ENCODE measurements around the gene PRPS1L1. TPM values are rescaled to one million over a fixed set of nuclear protein-coding genes. Genes with fewer than 3 reads are reported as not detected.

The PRPS1L1 gene
- not detected for total RNA-seq
- polyA plus RNA-seq = not detected

DNA sequence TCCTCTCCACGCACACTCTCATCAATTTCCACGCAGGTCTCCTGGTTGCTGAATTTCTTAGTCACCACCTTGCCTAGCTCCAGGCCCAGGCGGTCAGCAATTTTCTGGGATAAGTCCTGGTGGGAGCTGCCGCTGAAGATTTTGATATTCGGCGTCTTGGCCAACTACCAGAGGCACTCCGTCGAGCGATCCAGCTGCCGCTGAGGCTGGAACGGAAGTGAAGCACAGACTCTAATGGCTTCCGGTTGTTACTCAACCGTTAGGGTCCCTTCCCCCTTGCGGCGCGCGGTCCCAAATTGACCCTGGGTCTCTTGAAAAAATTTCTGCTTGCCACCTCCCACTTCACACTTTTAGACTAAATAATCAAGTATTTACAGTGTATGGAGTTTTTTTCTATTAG is at the start of gene PRPS1L1:
TSS of gene PRPS1L1 (minus strand) at position 219 of the 400 bp plus-strand sequence.
- no peaks in the 10 kb centered on the region for H3K4me1 Mint-ChIP-seq
- H3K27me3 Mint-ChIP-seq = peaks cover 11% of the 10 kb centered on the region
- H3K4me3 Mint-ChIP-seq = no peak within 1 kb of the TSS
- Histone ChIP-seq H3K36me3 (ENCODE audit: control insufficient read depth, insufficient read depth, low read length) (no peaks in the 10 kb centered on the region), H3K27ac (ENCODE audit: insufficient read depth, low read length, poor library complexity, severe bottlenecking) (no peak within 1 kb of the TSS), H3K27me3 (ENCODE audit: control insufficient read depth, insufficient read depth, low read length) (peaks cover 2% of the 10 kb centered on the region), H3K4me1 (ENCODE audit: control insufficient read depth, insufficient read depth, low read length, poor library complexity, severe bottlenecking) (no peaks in the 10 kb centered on the region), H3K9me3 (ENCODE audit: control insufficient read depth in 2 of 2, low read length in 2 of 2) (no peaks in the 10 kb centered on the region), H3K4me3 (ENCODE audit: low read depth, low read length) (no peak within 1 kb of the TSS)
- H3K36me3 Mint-ChIP-seq = no peaks in the 10 kb centered on the region
- peak within 1 kb of the TSS in 1 of 3 donors; percentile 18 for H3K27ac Mint-ChIP-seq
- H3K9me3 Mint-ChIP-seq = peaks cover 0 to 2% (median 0%) of the 10 kb centered on the region in 7 donors
- DNase-seq = no peak
- no peak for ATAC-seq (ENCODE audit: low read depth in 2 of 2)

DNA sequence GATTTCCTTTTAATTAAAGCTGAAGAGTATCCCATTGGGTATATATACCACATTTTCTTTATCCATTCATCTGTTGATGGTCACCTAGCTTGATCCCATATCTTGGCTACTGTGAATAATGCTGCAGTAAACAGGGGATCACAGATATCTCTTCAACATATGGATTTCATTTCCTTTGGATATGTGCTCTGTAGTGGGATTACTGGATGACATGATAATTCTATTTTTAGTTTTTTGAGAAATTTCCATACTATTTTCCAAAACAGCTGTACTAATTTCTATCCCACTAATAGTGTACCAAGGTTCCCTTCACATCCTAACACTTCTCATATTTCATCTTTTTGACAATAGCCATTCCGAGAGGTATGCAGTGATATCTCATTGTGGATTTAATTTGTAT is 48.8 kb upstream of the PRPS1L1 start:
- H3K4me1 Mint-ChIP-seq = no peaks in the 10 kb centered on the region
- no peak overlapping the region for H3K27ac Mint-ChIP-seq
- peaks cover 0 to 11% (median 3%) of the 10 kb centered on the region in 7 donors for H3K9me3 Mint-ChIP-seq
- peaks cover 18% of the 10 kb centered on the region for H3K27me3 Mint-ChIP-seq
- Histone ChIP-seq H3K27ac (ENCODE audit: insufficient read depth, low read length, poor library complexity, severe bottlenecking) (no peak overlapping the region), H3K36me3 (ENCODE audit: control insufficient read depth, insufficient read depth, low read length) (no peaks in the 10 kb centered on the region), H3K27me3 (ENCODE audit: control insufficient read depth, insufficient read depth, low read length) (no peaks in the 10 kb centered on the region), H3K4me3 (ENCODE audit: low read depth, low read length) (no peak overlapping the region), H3K4me1 (ENCODE audit: control insufficient read depth, insufficient read depth, low read length, poor library complexity, severe bottlenecking) (no peaks in the 10 kb centered on the region), H3K9me3 (ENCODE audit: control insufficient read depth in 2 of 2, low read length in 2 of 2) (peaks cover 2 to 4% of the 10 kb centered on the region in 2 experiments)
- no peak overlapping the region for H3K4me3 Mint-ChIP-seq
- H3K36me3 Mint-ChIP-seq = peaks cover 2% of the 10 kb centered on the region
- no peak for ATAC-seq (ENCODE audit: low read depth in 2 of 2)
- DNase-seq = no peak

DNA sequence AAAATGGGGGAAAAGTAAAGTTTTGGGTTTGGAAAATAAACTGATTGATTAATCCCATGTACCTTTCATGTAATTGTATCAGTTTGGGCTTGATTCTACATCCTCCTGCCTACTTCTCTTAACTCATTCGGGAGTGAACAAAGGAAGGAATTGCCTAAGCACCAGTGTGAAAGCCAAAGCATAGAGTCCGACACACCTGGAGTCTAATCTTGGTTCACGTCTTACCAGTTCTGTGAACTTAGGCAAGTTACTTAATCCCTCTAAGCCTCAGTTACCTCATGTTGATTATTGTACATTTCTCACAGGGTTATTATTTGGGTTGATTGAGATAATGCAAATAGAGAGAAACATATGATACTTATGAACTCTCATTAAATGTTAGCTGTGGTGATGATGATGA is 41.1 kb upstream of the PRPS1L1 start:
- Histone ChIP-seq H3K27me3 (ENCODE audit: control insufficient read depth, insufficient read depth, low read length) (no peaks in the 10 kb centered on the region), H3K4me3 (ENCODE audit: low read depth, low read length) (no peak overlapping the region), H3K9me3 (ENCODE audit: control insufficient read depth in 2 of 2, low read length in 2 of 2) (no peaks in the 10 kb centered on the region), H3K4me1 (ENCODE audit: control insufficient read depth, insufficient read depth, low read length, poor library complexity, severe bottlenecking) (no peaks in the 10 kb centered on the region), H3K27ac (ENCODE audit: insufficient read depth, low read length, poor library complexity, severe bottlenecking) (no peak overlapping the region), H3K36me3 (ENCODE audit: control insufficient read depth, insufficient read depth, low read length) (no peaks in the 10 kb centered on the region)
- H3K4me3 Mint-ChIP-seq = no peak overlapping the region
- no peak overlapping the region for H3K27ac Mint-ChIP-seq
- no peak for ATAC-seq (ENCODE audit: low read depth in 2 of 2)
- H3K27me3 Mint-ChIP-seq = no peaks in the 10 kb centered on the region
- no peaks in the 10 kb centered on the region for H3K9me3 Mint-ChIP-seq
- no peaks in the 10 kb centered on the region for H3K4me1 Mint-ChIP-seq
- H3K36me3 Mint-ChIP-seq = no peaks in the 10 kb centered on the region
- DNase-seq = no peak

DNA sequence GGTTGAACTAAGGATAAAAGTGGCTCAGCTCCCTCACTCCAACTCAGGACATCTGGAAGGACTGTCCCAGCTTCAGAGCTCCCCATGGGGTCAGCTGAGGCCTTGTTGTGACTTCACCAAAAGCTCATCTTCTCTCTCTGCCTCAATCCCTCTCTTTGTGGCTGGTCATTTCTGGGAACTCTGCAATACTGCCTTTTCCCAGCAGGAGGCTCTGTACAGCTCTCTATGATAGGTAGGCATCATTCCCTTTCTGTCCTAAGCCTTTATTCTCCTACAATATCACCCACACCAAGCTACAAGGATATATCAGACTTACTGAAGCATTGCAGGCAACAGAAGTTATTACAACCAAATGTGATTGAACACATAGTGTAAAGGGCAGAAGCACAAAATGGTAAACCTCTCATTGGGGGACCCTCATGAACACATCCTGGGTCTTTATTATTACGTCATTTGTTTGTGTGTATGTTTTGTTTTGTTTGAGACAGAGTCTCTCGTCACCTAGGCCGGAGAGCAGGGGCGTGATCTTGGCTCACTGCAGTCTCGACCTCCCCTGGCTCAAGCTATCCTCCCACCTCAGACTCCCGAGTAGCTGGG is 36.7 kb upstream of the PRPS1L1 start:
- no peaks in the 10 kb centered on the region for H3K4me1 Mint-ChIP-seq
- H3K27me3 Mint-ChIP-seq = no peaks in the 10 kb centered on the region
- ATAC-seq (ENCODE audit: low read depth in 2 of 2) (no peak), DNase-seq (no peak)
- no peak overlapping the region for H3K4me3 Mint-ChIP-seq
- Histone ChIP-seq H3K4me1 (ENCODE audit: control insufficient read depth, insufficient read depth, low read length, poor library complexity, severe bottlenecking) (no peaks in the 10 kb centered on the region), H3K36me3 (ENCODE audit: control insufficient read depth, insufficient read depth, low read length) (no peaks in the 10 kb centered on the region), H3K27ac (ENCODE audit: insufficient read depth, low read length, poor library complexity, severe bottlenecking) (no peak overlapping the region), H3K27me3 (ENCODE audit: control insufficient read depth, insufficient read depth, low read length) (peaks cover 2% of the 10 kb centered on the region), H3K9me3 (ENCODE audit: control insufficient read depth in 2 of 2, low read length in 2 of 2) (no peaks in the 10 kb centered on the region), H3K4me3 (ENCODE audit: low read depth, low read length) (no peak overlapping the region)
- peak overlapping the region in 1 of 3 donors; percentile 10 for H3K27ac Mint-ChIP-seq
- no peaks in the 10 kb centered on the region for H3K36me3 Mint-ChIP-seq
- H3K9me3 Mint-ChIP-seq = no peaks in the 10 kb centered on the region

DNA sequence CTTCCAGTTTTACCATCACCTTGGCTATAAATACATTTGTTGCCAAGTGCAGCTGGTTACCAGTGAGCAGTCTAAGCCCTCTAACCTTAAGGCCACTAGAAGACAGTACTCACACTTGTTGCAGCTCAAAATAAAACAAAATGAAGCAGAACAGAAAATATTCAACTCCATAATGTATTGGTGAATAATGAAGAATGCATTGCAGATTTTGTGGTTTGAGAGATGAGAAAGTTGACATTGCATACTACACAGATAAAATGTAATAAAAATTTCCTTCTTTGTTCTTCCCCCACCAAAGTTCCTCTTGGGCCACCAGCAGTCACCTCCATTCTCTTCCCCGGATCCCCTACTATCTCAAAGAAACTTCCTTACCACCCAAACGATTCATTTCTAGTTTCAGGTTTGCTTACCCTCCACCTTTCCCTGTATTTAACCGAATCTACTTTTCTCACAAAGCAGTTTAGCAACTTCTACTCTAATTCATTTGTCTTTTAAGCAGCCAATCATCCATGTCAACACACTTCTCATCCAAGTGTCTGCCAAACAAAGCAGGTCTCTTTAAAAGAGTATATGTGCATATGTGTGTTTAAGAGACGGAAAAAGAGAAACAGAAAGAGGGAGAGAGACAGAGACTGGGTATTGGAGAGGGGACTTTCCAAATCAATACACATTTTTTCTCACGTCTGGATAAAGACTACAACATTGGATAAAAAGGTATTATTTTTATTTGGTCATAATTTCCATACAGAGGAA is 35.7 kb upstream of the PRPS1L1 start:
- H3K4me1 ChIP-seq (ENCODE audit: control insufficient read depth, insufficient read depth, low read length, poor library complexity, severe bottlenecking) = no peaks in the 10 kb centered on the region
- Mint-ChIP-seq H3K4me1 (no peaks in the 10 kb centered on the region), H3K9me3 (no peaks in the 10 kb centered on the region), H3K4me3 (no peak overlapping the region), H3K36me3 (no peaks in the 10 kb centered on the region), H3K27ac (no peak overlapping the region), H3K27me3 (no peaks in the 10 kb centered on the region)
- H3K27ac ChIP-seq (ENCODE audit: insufficient read depth, low read length, poor library complexity, severe bottlenecking) = no peak overlapping the region
- no peaks in the 10 kb centered on the region for H3K9me3 ChIP-seq (ENCODE audit: control insufficient read depth in 2 of 2, low read length in 2 of 2)
- DNase-seq = no peak
- peaks cover 2% of the 10 kb centered on the region for H3K27me3 ChIP-seq (ENCODE audit: control insufficient read depth, insufficient read depth, low read length)
- H3K4me3 ChIP-seq (ENCODE audit: low read depth, low read length) = no peak overlapping the region
- no peak for ATAC-seq (ENCODE audit: low read depth in 2 of 2)
- H3K36me3 ChIP-seq (ENCODE audit: control insufficient read depth, insufficient read depth, low read length) = no peaks in the 10 kb centered on the region

DNA sequence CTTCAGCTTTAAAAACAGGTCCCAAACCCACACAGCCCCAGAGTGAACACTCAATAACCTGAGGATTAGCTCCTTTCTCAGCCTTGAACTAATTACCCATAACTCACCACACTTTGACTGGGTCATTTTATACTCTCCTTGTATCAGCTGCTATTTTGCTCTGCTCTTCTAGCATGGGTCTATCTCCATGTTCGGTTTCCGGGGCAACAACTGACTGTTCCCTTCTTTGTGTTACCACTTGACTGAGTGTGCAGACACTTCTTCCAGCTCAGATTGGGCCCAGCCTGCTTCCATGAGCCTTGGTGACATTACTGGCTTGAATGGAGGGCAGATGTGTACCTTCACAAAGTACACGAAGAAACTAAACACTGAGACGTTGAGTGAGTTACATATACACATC is 31.5 kb upstream of the PRPS1L1 start:
- Mint-ChIP-seq H3K4me1 (no peaks in the 10 kb centered on the region), H3K27ac (no peak overlapping the region), H3K36me3 (no peaks in the 10 kb centered on the region), H3K4me3 (no peak overlapping the region), H3K27me3 (no peaks in the 10 kb centered on the region), H3K9me3 (no peaks in the 10 kb centered on the region)
- H3K27ac ChIP-seq (ENCODE audit: insufficient read depth, low read length, poor library complexity, severe bottlenecking) = no peak overlapping the region
- DNase-seq = no peak
- no peak for ATAC-seq (ENCODE audit: low read depth in 2 of 2)
- no peaks in the 10 kb centered on the region for H3K36me3 ChIP-seq (ENCODE audit: control insufficient read depth, insufficient read depth, low read length)
- H3K27me3 ChIP-seq (ENCODE audit: control insufficient read depth, insufficient read depth, low read length) = peaks cover 2% of the 10 kb centered on the region
- no peak overlapping the region for H3K4me3 ChIP-seq (ENCODE audit: low read depth, low read length)
- no peaks in the 10 kb centered on the region for H3K9me3 ChIP-seq (ENCODE audit: control insufficient read depth in 2 of 2, low read length in 2 of 2)
- no peaks in the 10 kb centered on the region for H3K4me1 ChIP-seq (ENCODE audit: control insufficient read depth, insufficient read depth, low read length, poor library complexity, severe bottlenecking)

DNA sequence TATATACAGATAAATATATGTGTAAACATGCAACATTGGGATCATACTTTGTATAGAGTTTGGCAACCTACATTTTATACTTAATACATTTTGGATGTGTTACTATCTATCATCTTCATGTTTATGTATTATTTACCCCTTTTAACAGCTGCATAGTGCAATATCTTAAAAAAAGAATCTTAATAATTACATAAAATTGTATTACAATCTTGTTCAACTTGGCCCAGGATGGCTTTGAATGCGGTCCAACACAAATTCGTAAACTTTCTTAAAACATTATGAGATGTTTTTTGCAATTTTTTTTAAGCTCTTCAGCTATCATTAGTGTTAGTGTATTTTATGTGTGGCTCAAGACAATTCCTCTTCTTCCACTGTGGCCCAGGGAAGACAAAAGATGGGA is 26.3 kb upstream of the PRPS1L1 start:
- DNase-seq = no peak

More for the DNA sequence above, 26.3 kb upstream of the PRPS1L1 start:
- Mint-ChIP-seq H3K4me1 (no peaks in the 10 kb centered on the region), H3K4me3 (no peak overlapping the region), H3K9me3 (peaks cover 0 to 2% (median 0%) of the 10 kb centered on the region in 7 donors), H3K36me3 (no peaks in the 10 kb centered on the region), H3K27ac (no peak overlapping the region), H3K27me3 (peaks cover 7% of the 10 kb centered on the region)
- Histone ChIP-seq H3K4me1 (ENCODE audit: control insufficient read depth, insufficient read depth, low read length, poor library complexity, severe bottlenecking) (no peaks in the 10 kb centered on the region), H3K27me3 (ENCODE audit: control insufficient read depth, insufficient read depth, low read length) (no peaks in the 10 kb centered on the region), H3K27ac (ENCODE audit: insufficient read depth, low read length, poor library complexity, severe bottlenecking) (no peak overlapping the region), H3K4me3 (ENCODE audit: low read depth, low read length) (no peak overlapping the region), H3K36me3 (ENCODE audit: control insufficient read depth, insufficient read depth, low read length) (no peaks in the 10 kb centered on the region), H3K9me3 (ENCODE audit: control insufficient read depth in 2 of 2, low read length in 2 of 2) (no peaks in the 10 kb centered on the region)
- ATAC-seq (ENCODE audit: low read depth in 2 of 2) = no peak

Data from CD4-positive, CD25-positive, alpha-beta regulatory T cell (primary cell).